Heart right ventricle (tissue), 16 donors: ENCODE data around the gene C13orf46. TPM values are rescaled to one million over a fixed set of nuclear protein-coding genes. Genes with fewer than 3 reads are reported as not detected.
A peak's percentile ranks its signal among the peaks of the same experiment; 100 is the strongest.

ENCODE experiments used
- ATAC-seq, 8 donors: fragments of 200-7000 bp; cut with Tn5 transposase; one replicate each; pipeline ENCODE4 v1.9.1; 2020; ENCODE audit warnings: mild to moderate bottlenecking in 8 of 8, moderate library complexity in 8 of 8, moderate number of reproducible peaks in 1 of 8
- DNase-seq, 2 donors: peaks; one replicate each; pipeline ENCODE4 v3.0.0-alpha.2; 2020
- H3K27ac ChIP-seq, 10 donors: fragments of 200-600 bp; sonication (generic) in 2 of 10; one replicate each; pipeline versions ENCODE4 v1.5.0 to v1.8.0; 2020 to 2022; ENCODE audit warnings: mild to moderate bottlenecking in 3 of 10
- H3K27me3 ChIP-seq, 7 donors: fragments of 200-600 bp; one replicate each; pipeline ENCODE4 v1.8.0; 2021 to 2022; ENCODE audit warnings: mild to moderate bottlenecking in 2 of 7
- H3K36me3 ChIP-seq, 9 donors: fragments of 200-600 bp; sonication (generic) in 1 of 9; one replicate each; pipeline versions ENCODE4 v1.5.0 to v1.8.0; 2020 to 2022; ENCODE audit warnings: mild to moderate bottlenecking in 2 of 9
- H3K4me1 ChIP-seq, 9 donors: fragments of 200-600 bp; sonication (generic) in 1 of 9; one replicate each; pipeline versions ENCODE4 v1.5.0 to v1.8.0; 2020 to 2022; ENCODE audit warnings: mild to moderate bottlenecking in 4 of 9
- H3K4me3 ChIP-seq, 10 donors: fragments of 200-600 bp; sonication (generic) in 2 of 10; one replicate each; pipeline versions ENCODE4 v1.5.0 to v1.8.0; 2020 to 2022; ENCODE audit warnings: mild to moderate bottlenecking in 7 of 10, moderate library complexity in 2 of 10
- H3K9me3 ChIP-seq, 11 donors: fragments of 200-600 bp in 10 of 11; sonication (generic) in 2 of 11; one replicate each; pipeline versions ENCODE4 v1.5.0 to v1.8.0; 2013 to 2022; ENCODE audit warnings: mild to moderate bottlenecking in 2 of 11, control low read depth in 1 of 11, moderate library complexity in 1 of 11
- CTCF ChIP-seq, 9 donors: fragments of 200-600 bp; sonication (generic) in 2 of 9; IDR thresholded peaks; one replicate each; pipeline versions ENCODE4 v1.5.0 to v1.8.0; 2021 to 2022; ENCODE audit warnings: antibody characterized with exemption in 9 of 9, mild to moderate bottlenecking in 5 of 9, moderate library complexity in 1 of 9
- WGBS, 2 donors: extraction: QIAGEN DNeasy Blood & Tissue Kit; methylation state at CpG; one replicate each; pipeline ENCODE4 v1.1.7; 2013; ENCODE audit warnings: inconsistent platforms in 1 of 2; 5-methylcytosine and 5-hydroxymethylcytosine counted together
- intact Hi-C, 10 donors: fragments of 100-400 bp; cut with DNase I; formaldehyde crosslinking; loops; one replicate each; pipeline versions ENCODE4 v1.11.1 to v1.14.2; 2022
- polyA plus RNA-seq, 2 donors: library from polyadenylated mRNA; stranded (reverse); fragments of 200-250 nt; gene quantifications; one replicate each; pipeline ENCODE4 v1.2.3, GENCODE V29; 2013
- total RNA-seq, 10 donors: library from RNA; stranded (reverse); fragmentation: NEBNext Ultra II Directional in 3 of 10; extraction: Animal tissue kit (Norgen Biotek cat#: 25700) in 3 of 10; gene quantifications; one replicate each; pipeline versions ENCODE4 v1.2.1 to v1.2.4, GENCODE V29; 2021 to 2023
- donor health status: Arrhythmogenic right ventricular cardiomyopathy.
- donor health status: ischemic (EF 13 %, LVEDD 7.1; RV severe dilation, severe dysfunction).
- donor health status: healthy with polysubstance abuse.
- donor health status: DM: no; HTN: yes; CAD: no.
- donor health status: DM: no; HTN: no; CAD: no.
- donor health status: ischemic (EF 25% LVEDD 6.9; RV normal size, moderate dysfunction).
- donor health status: ischemic (EF 25% LVEDD 5.7; RV mildly dilated, moderate dysfunction).
- donor health status: healthy.
- donor health status: DM: yes; HTN: yes; CAD: no.
- donor health status: Ischemic cardiomyopathy.
- donor health status: ischemic (EF 35%, LVEDD 5.7; RV mildly dilated, moderate dysfunction).
- donor health status: nonischemic (EF 11% LVEDD 7.7; RV severe dilation, severe dysfunction).
- donor health status: DM: yes; HTN: yes; CAD: no.
- donor health status: PGD.
- donor health status: ischemic (EF 29% LVEDD 5.4; RV normal size, mild dysfunction).
- donor health status: nonischemic (EF 23%, LVEDD 6.1; RV moderate dilation, normal function).

C13orf46 gene
- total and polyA plus RNA-seq, 12 donors = 0.09 to 0.80 (median 0.23) TPM

GRCh38 chr13:113996081-113996911 is 22.4 kb upstream of the C13orf46 start:
- Histone ChIP-seq H3K9me3 (no peaks in the 10 kb centered on the region), H3K4me1 (peaks cover 0 to 28% (median 11%) of the 10 kb centered on the region in 9 donors), H3K27me3 (no peaks in the 10 kb centered on the region), H3K4me3 (no peak overlapping the region), H3K36me3 (peaks cover 0 to 81% (median 6%) of the 10 kb centered on the region in 9 donors), H3K27ac (no peak overlapping the region)
- DNase-seq (peak in 1 of 2 donors; percentile 13), ATAC-seq (no peak)
- no peak for TF ChIP-seq CTCF (IDR thresholded peaks at IDR 0.05)
- intact Hi-C loops = loop anchor here in 2 of 10 donors (10.0 kb wide), 2 partner anchors 69 to 139 kb away; partner anchors contain the start of gene RASA3 (in 1 of the 2)
- 93 to 94% methylated on average over 36 to 38 of the region's 38 CpGs for WGBS, 2 donors

- no peak for TF ChIP-seq CTCF (IDR thresholded peaks at IDR 0.05)
- 72 to 84% methylated on average over 23 of the region's 23 CpGs for WGBS, 2 donors
- H3K27me3 ChIP-seq = no peaks in the 10 kb centered on the region
- H3K27ac ChIP-seq = no peak overlapping the region
- no peak for ATAC-seq
- no peaks in the 10 kb centered on the region for H3K9me3 ChIP-seq
- peak in 1 of 2 donors; percentile 20 for DNase-seq
- intact Hi-C loops = loop anchor here in 2 of 10 donors (10.0 kb wide), 2 partner anchors 70 to 140 kb away; partner anchors contain the start of gene RASA3 (in 1 of the 2)
- no peak overlapping the region for H3K4me3 ChIP-seq
- peaks cover 0 to 29% (median 11%) of the 10 kb centered on the region in 9 donors for H3K4me1 ChIP-seq
- peaks cover 0 to 81% (median 10%) of the 10 kb centered on the region in 9 donors for H3K36me3 ChIP-seq
Observed at GRCh38 chr13:113995051-113995601, 21.2 kb upstream of the C13orf46 start.

GRCh38 chr13:113992276-113993005 is 18.6 kb upstream of the C13orf46 start:
- ATAC-seq (peak in 7 of 8 donors; percentile 11 to 86 (median 66)), DNase-seq (peak in 1 of 2 donors; percentile 13)
- intact Hi-C loops = loop anchor here in 2 of 10 donors (10.0 kb wide), 2 partner anchors 72 to 142 kb away; partner anchors contain the start of gene RASA3 (in 1 of the 2)
- TF ChIP-seq CTCF (IDR thresholded peaks at IDR 0.05) = no peak
- peak overlapping the region in 2 of 10 donors; percentile 13 to 28 for H3K4me3 ChIP-seq
- H3K27ac ChIP-seq = peak overlapping the region in 1 of 10 donors; percentile 13
- H3K4me1 ChIP-seq = peaks cover 0 to 18% (median 11%) of the 10 kb centered on the region in 9 donors
- WGBS, 2 donors = 66 to 70% methylated on average over 21 of the region's 21 CpGs
- H3K36me3 ChIP-seq = peaks cover 0 to 72% (median 10%) of the 10 kb centered on the region in 9 donors
- no peaks in the 10 kb centered on the region for H3K27me3 ChIP-seq
- H3K9me3 ChIP-seq = no peaks in the 10 kb centered on the region
